Keratinocyte (primary cell): ENCODE data around the gene RND3. TPM values are rescaled to one million over a fixed set of nuclear protein-coding genes. Genes with fewer than 3 reads are reported as not detected.
A peak's percentile ranks its signal among the peaks of the same experiment; 100 is the strongest.

Source experiments
- DNase-seq: peaks from one replicate; pipeline ENCODE4 v3.0.0-alpha.2; 2011; ENCODE audit warnings: low read depth, missing footprints, low spot score
- FAIRE-seq: peaks from 2 replicates; lab custom pipeline; 2011; peaks lifted over from hg19 to GRCh38; lab: Jason Lieb, UNC
- H2AFZ ChIP-seq: 2 replicates; pipeline ENCODE4 v1.6.0; 2012; ENCODE audit warnings: low read length, control low read depth, inconsistent platforms; ENCODE audit not compliant: control insufficient read depth
- H3K27ac ChIP-seq: 2 replicates; pipeline ENCODE4 v1.5.1; 2011; ENCODE audit warnings: low read length; ENCODE audit not compliant: control insufficient read depth, insufficient read depth
- H3K27me3 ChIP-seq: 3 replicates; pipeline ENCODE4 v1.6.0; 2011; ENCODE audit warnings: low read length; ENCODE audit not compliant: control insufficient read depth, insufficient read depth; ENCODE audit errors: extremely low read depth
- H3K36me3 ChIP-seq, 2 experiments: 2 replicates in 1 of 2; 3 replicates in 1 of 2; pipeline ENCODE4 v1.5.1; 2011; ENCODE audit warnings: low read length in 2 of 2, mild to moderate bottlenecking in 1 of 2; ENCODE audit not compliant: control insufficient read depth in 2 of 2, insufficient read depth in 2 of 2; ENCODE audit errors: extremely low read depth in 1 of 2
- H3K4me1 ChIP-seq: 3 replicates; pipeline ENCODE4 v1.5.1; 2011; ENCODE audit warnings: low read length; ENCODE audit not compliant: control insufficient read depth, insufficient read depth; ENCODE audit errors: extremely low read depth
- H3K4me2 ChIP-seq: 3 replicates; pipeline ENCODE4 v1.6.0; 2011; ENCODE audit warnings: low read depth, low read length; ENCODE audit not compliant: control insufficient read depth, insufficient read depth; ENCODE audit errors: extremely low read depth
- H3K4me3 ChIP-seq, 3 experiments: fragments of 200-600 bp in 1 of 3; sonication (generic) in 1 of 3; 2 replicates in 2 of 3; 3 replicates in 1 of 3; pipeline ENCODE4 v1.5.1; 2011 to 2016; ENCODE audit warnings: low read length in 3 of 3, mild to moderate bottlenecking in 3 of 3, control low read depth in 2 of 3, inconsistent platforms in 1 of 3, low read depth in 1 of 3, mixed read lengths in 1 of 3, mixed run types in 1 of 3, moderate library complexity in 1 of 3; ENCODE audit not compliant: control insufficient read depth in 2 of 3, insufficient read depth in 2 of 3; ENCODE audit errors: extremely low read depth in 1 of 3
- H3K79me2 ChIP-seq: 2 replicates; pipeline ENCODE4 v1.6.0; 2012; ENCODE audit warnings: low read length; ENCODE audit not compliant: control insufficient read depth, insufficient read depth
- H3K9ac ChIP-seq: 3 replicates; pipeline ENCODE4 v1.6.0; 2011; ENCODE audit warnings: low read length; ENCODE audit not compliant: control insufficient read depth, insufficient read depth; ENCODE audit errors: extremely low read depth
- H3K9me1 ChIP-seq: 3 replicates; pipeline ENCODE4 v1.6.0; 2011; ENCODE audit warnings: low read length; ENCODE audit not compliant: control insufficient read depth, insufficient read depth; ENCODE audit errors: extremely low read depth
- H3K9me3 ChIP-seq: 2 replicates; pipeline ENCODE4 v1.5.1; 2012; ENCODE audit warnings: low read depth, low read length; ENCODE audit not compliant: control insufficient read depth
- H4K20me1 ChIP-seq: 3 replicates; pipeline ENCODE4 v1.6.0; 2011; ENCODE audit warnings: low read length; ENCODE audit not compliant: control insufficient read depth, insufficient read depth; ENCODE audit errors: extremely low read depth
- CTCF ChIP-seq, 3 experiments: IDR thresholded peaks in 1 of 3; conservative IDR thresholded peaks in 1 of 3; optimal IDR thresholded peaks in 1 of 3; 2 replicates in 2 of 3; 3 replicates in 1 of 3; pipeline versions ENCODE3 to v1.5.1; 2011; ENCODE audit warnings: low read length in 3 of 3, mild to moderate bottlenecking in 3 of 3, moderate library complexity in 2 of 3, control low read depth in 1 of 3, inconsistent platforms in 1 of 3; ENCODE audit not compliant: insufficient read depth in 2 of 3; ENCODE audit errors: extremely low read depth in 1 of 3
- EZH2 ChIP-seq: IDR thresholded peaks from one replicate; pipeline ENCODE4 v1.6.1; 2012; ENCODE audit warnings: inconsistent platforms, mild to moderate bottlenecking, low read length, moderate library complexity
- dilution Hi-C: fragments of 300-500 bp; cut with MboI; formaldehyde crosslinking; loops from one replicate; pipeline ENCODE4 v1.7.0; 2020; ENCODE audit warnings: low sequenced_read_pairs; ENCODE audit not compliant: extremely low pct_ligation_motif_present
- polyA plus RNA-seq, 5 experiments: library from polyadenylated mRNA; depleted of rRNA in 3 of 5; stranded (reverse) in 3 of 5; stranded (forward) in 1 of 5; unstranded in 1 of 5; fragments of >200 nt; gene quantifications; 1 replicate in 1 of 5; 2 replicates in 3 of 5; 3 replicates in 1 of 5; pipeline versions ENCODE4 v1.2.1 to v1.2.3, GENCODE V29; 2011 to 2012; ENCODE audit warnings: missing spikeins in 2 of 5, low read depth in 1 of 5, low replicate concordance in 1 of 5

The RND3 gene
- polyA plus RNA-seq, 1 donor (not counting 4 experiments of a cell fraction or from before 2014, with no cell fraction given): 202 TPM

GRCh38 chr2:150459281-150459680 lies 28.2 kb downstream of the RND3 start:
- Histone ChIP-seq H4K20me1 (no peaks in the 10 kb centered on the region), H3K4me1 (peaks cover 10% of the 10 kb centered on the region), H3K27me3 (no peaks in the 10 kb centered on the region), H3K79me2 (no peaks in the 10 kb centered on the region), H3K4me2 (peak overlapping the region; percentile 13), H3K9ac (no peak overlapping the region), H3K4me3 (no peak overlapping the region), H2AFZ (no peak overlapping the region), H3K36me3 (no peaks in the 10 kb centered on the region), H3K27ac (no peak overlapping the region), H3K9me3 (no peaks in the 10 kb centered on the region), H3K9me1 (no peaks in the 10 kb centered on the region)
- no peak for TF ChIP-seq EZH2
- TF ChIP-seq CTCF (optimal IDR thresholded peaks at IDR 0.05 in 1 of 3, IDR thresholded peaks at IDR 0.05 in 1 of 3, conservative IDR thresholded peaks at IDR 0.05 in 1 of 3; ENCODE audit: extremely low read depth in 1 of 3, insufficient read depth in 2 of 3, low read length in 3 of 3): no peak
- DNase-seq (no peak), FAIRE-seq (peak; percentile 87)
- dilution Hi-C loops: no loop called here

GRCh38 chr2:150450765-150451164 lies 36.7 kb downstream of the RND3 start:
- Histone ChIP-seq H3K36me3 (no peaks in the 10 kb centered on the region), H3K27ac (no peak overlapping the region), H2AFZ (no peak overlapping the region), H3K4me2 (no peak overlapping the region), H3K4me3 (no peak overlapping the region), H4K20me1 (no peaks in the 10 kb centered on the region), H3K9me1 (no peaks in the 10 kb centered on the region), H3K9me3 (no peaks in the 10 kb centered on the region), H3K27me3 (no peaks in the 10 kb centered on the region), H3K79me2 (no peaks in the 10 kb centered on the region), H3K4me1 (peaks cover 13% of the 10 kb centered on the region), H3K9ac (no peak overlapping the region)
- FAIRE-seq: no peak
- no peak for DNase-seq
- TF ChIP-seq CTCF (optimal IDR thresholded peaks at IDR 0.05 in 1 of 3, IDR thresholded peaks at IDR 0.05 in 1 of 3, conservative IDR thresholded peaks at IDR 0.05 in 1 of 3; ENCODE audit: extremely low read depth in 1 of 3, insufficient read depth in 2 of 3, low read length in 3 of 3) (no peak), EZH2 (no peak)
- dilution Hi-C loops: no loop called here
